ENCODE results near the gene EMILIN2.

GRCh38 chr18:2910751-2911425, 64.1 kb downstream of the EMILIN2 start:
- TF ChIP-seq JUN (IDR thresholded peaks at IDR 0.05; ENCODE audit: low read depth, low read length) (no peak), POLR2AphosphoS5 (IDR thresholded peaks at IDR 0.05; ENCODE audit: low read depth, low read length) (no peak), CHD1 (IDR thresholded peaks at IDR 0.05; ENCODE audit: low read depth, low read length) (no peak), CTCF (IDR thresholded peaks at IDR 0.05; ENCODE audit: control extremely low read depth in 1 of 3, insufficient read depth in 1 of 3, low read depth in 1 of 3, low read length in 3 of 3) (no peak), HDAC2 (IDR thresholded peaks at IDR 0.05; ENCODE audit: borderline replicate concordance in 1 of 2, low read depth in 2 of 2, low read length in 2 of 2) (no peak)
